ENCODE data around the gene MAF.

MAF gene

DNA sequence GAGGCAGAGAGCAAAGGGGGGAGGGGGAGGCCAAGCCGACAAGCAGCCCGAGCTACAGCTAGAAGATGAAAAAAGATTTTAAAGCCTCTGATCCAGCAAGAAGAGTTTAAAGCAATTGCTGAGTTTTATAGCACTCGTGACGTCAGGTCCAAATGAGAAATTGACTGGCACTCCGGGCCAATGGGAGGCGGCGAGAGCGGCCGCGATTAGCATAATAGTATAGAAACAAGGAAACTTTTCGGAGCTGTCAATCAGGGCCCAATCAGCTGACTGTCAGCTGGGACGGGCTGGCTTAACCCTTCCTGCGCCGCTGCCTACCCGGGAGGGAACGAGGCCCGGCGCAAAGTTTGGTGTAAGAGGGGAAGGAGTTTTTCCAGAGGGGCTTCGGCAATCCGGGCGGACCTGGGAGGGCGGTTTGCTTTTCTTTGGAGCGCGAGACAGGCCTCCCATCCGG lies at the start of gene MAF:
TSS of gene MAF (minus strand) at position 100 of the 454 bp plus-strand sequence. CDS start 835 bp downstream, outside the sequence.
- peak in 55 of 56 donors; percentile 32 to 95 (median 83) for DNase-seq

DNA sequence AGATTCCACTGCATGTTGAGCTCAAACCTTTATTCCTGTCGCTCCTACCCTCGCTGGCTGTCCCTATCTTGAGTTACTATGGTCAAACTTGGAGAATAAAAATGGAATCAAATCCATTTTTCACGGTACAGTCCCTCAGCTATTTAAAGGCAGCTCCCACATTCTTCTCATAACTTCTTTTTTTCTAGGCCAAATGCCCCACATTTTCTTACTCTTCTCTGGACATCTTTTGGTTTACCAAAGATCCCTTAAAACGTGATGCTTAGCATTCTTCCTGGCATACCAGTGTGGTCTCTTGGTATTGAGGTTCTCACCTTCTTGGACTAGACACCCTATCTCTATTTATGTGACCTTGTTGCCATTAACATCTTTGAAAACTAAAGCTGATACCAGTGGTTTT lies 48.3 kb upstream of the MAF start:
- DNase-seq = no peak

DNA sequence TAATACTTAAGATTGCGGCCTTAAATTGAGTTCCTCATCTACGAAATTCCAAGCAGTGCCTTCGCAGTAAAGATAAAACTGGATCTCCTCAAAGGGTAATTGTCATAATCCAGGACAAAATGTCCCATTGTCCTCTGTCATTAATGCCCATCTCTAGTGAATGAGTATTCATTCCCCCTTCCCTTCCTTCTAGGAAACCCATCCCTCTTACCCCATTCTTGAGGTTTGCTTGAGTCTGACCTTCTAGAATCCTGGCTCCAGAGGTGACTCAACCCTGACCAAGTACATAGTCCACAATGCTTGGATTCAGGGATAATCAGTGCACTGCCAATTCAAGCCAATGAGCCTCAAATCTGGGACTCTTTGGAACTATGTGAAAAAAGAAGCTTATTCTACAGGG lies 47.0 kb upstream of the MAF start:
- DNase-seq = no peak

DNA sequence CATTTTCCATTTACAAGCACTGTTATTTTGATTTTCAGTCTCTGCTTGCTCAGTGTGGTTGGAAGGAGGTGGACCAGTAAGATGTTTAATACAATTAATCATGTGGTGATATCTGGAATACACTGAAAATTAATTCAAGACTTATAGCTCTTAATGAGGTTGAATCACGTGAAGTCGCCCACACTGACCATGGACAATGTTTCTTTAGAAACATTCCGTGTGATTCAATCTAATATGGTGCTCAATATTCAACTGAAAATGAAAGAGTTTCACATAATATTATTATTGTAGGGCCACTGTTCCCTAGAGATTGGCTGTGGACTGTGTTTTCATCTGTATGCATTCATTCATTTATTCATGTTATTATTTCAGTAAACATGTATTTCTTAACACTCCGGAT lies 45.2 kb upstream of the MAF start:
- DNase-seq = no peak

DNA sequence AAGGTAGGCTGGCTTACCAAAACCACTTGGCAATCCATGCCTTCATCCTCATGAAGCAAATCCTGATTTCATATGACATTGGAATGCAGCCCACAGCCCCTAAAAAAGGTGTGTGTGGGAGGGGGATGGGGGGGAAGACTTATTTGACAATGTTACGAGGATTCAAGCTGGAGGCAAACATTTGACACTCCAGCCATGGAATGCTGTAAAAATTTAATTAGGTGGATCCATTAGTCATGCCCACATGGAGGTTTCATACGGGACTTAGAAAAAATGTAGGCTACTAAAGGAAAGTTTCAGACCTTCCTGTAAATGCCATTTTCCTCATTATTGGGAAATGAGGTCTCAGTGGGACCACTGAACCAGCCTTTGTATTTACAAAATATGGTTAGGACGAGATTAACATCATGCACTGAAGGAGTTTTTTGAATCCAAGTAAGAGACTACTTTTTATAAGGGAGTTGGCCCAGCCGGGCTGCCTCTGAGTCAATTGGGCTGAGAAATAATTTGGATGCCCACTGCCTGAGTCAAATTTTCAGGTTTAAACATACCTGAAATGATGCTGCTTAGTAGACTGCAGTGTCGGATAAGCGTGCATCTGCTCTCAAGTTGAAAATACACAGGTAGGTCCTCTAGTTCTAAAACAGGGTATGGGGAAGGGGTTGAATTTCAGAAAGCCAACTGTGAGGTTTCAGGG lies 44.6 kb upstream of the MAF start:
- no peak for DNase-seq

- DNase-seq = no peak
These were observed 42.1 kb upstream of the MAF start for GRCh38 chr16:79642652-79643051.

- peak in 1 of 56 donors; percentile 1 for DNase-seq
These were observed 40.2 kb upstream of the MAF start for GRCh38 chr16:79640513-79641360.

DNA sequence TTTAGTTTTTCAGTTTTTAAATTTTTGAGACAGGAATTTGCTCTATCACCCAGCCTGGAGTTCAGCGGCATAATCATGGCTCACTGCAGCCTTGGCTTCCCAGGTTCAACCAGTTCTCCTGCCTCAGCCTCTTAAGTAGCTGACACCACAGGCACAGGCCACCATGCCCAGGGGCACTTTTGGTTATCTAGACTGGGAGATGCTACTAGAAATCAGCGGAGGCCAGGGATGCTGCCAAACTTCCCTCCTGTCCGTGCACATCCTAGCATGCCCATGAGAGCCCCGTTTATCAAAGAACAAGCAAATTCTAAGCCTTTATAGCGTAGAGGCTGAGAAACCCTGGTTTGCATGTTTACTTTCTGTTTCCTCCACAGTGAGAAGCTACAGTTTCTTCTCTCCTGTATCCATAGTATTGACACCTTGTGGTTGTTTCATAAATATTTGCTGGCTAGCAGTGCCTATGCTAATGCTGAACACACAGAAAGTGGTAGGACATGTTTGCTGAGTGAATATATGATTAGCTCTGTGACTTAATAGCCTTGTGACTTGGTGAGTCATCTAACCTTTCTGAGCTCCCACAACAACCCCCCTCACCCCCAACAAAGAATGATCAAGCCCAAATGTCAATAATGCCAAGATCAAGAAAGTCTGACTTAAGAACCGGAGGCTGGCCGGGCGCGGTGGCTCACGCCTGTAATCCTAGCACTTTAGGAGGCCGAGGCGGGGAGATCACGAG lies 39.2 kb upstream of the MAF start:
- no peak for DNase-seq

DNA sequence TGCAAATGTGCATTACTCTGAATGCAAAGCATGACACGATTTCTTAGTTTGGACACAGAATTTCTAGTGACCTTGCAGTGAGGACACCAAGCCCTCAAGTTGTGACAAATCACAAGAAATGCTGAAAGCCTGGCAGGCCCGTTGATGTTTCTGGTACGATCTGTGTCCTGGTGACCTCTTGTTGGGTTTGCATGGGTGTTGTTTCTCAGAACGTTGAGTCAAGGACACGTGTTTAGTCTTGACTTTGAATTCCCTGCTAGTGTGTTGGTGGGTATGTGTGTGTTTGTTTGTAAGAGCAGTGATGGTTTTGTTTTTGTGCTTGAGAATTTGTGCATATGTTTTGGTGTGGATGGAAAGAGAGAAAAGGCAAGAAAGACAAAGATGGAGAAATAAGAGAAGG lies 37.8 kb upstream of the MAF start:
- no peak for DNase-seq

DNA sequence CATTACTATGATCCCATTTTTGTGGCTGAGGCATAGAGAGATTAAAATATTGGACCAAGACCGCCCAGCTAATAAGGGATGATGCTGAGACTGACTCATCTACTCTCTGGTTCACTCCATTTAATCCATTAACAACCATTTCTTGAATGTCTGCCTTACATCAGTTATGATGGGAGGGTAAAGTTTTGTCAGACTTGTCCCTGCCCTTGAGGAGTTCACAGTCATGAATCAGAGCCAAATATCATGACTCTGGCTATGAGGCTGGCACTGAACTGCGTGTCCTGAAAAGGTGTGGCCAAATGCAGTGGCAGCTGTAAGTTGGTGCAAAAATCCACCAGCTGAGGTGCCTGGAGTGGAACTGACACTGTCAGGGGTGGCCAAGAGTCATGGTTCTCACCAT lies 35.0 kb upstream of the MAF start:
- no peak for DNase-seq

- DNase-seq = no peak
These were observed 33.8 kb upstream of the MAF start for GRCh38 chr16:79634298-79634697.

GRCh38 chr16:79632289-79632688 lies 31.8 kb upstream of the MAF start:
- DNase-seq = no peak

- DNase-seq = no peak
These were observed 28.5 kb upstream of the MAF start for GRCh38 chr16:79628988-79629387.

GRCh38 chr16:79628501-79628975 lies 28.0 kb upstream of the MAF start:
- DNase-seq = no peak

DNA sequence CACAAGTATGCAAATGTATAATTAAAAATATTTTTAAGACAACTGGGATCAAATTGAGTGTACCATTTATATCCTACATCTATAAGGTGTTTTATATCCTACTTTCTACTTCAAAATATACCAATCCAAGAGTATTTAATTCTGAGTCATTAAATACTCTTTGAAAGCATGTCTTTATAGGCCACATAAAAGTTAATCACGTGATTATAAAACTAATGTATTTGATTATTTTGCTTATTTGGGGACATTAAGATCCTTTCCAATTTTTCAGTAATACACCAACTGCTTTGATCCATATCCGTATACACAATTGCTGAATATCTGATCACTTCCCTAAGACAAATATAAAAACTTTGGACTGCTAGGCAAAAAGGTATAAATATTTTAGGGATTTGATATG lies 26.6 kb upstream of the MAF start:
- DNase-seq = no peak

- no peak for DNase-seq
These were observed 25.2 kb upstream of the MAF start for GRCh38 chr16:79625738-79626137.

GRCh38 chr16:79623824-79624223 lies 23.3 kb upstream of the MAF start:
- DNase-seq = no peak

DNA sequence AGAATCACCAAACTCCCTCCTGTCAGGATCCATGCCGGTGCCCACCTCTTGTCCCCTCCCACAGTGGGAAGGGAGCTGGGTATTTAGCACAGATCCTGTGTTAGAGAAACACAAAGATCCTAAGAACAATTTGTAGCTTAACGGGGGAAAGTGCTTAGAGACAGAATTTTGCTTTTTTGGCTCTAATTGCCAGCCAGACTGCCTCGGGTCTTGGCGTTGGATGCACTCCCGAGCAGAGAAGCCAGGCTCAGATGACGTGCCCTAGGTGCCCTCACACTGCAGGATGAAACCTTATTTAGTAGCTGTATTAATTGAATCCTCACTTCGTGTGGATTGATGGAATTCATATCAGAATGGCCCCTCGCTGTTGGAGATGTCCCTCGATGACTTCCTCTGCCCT lies 22.5 kb upstream of the MAF start:
- no peak for DNase-seq

DNA sequence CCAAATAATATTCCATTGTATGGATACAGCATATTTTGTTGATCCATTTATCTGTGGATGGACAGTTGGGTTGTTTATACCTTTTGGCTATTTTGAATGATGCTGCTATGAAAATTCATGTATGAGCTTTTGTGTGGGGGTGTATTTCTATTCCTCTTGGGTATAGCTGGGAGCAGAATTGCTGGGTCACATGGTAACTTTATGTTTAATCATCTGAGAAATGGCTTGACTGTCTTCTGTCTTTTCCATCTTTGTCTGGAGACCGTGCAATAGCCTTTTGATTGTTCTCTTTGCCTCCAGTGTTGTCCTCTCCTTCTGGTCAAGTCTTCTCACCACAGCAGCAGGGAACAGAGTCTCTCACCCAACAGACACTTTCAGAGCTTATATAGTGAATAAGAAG lies 20.5 kb upstream of the MAF start:
- no peak for DNase-seq

GRCh38 chr16:79618692-79619050 lies 18.1 kb upstream of the MAF start:
- DNase-seq = no peak

DNA sequence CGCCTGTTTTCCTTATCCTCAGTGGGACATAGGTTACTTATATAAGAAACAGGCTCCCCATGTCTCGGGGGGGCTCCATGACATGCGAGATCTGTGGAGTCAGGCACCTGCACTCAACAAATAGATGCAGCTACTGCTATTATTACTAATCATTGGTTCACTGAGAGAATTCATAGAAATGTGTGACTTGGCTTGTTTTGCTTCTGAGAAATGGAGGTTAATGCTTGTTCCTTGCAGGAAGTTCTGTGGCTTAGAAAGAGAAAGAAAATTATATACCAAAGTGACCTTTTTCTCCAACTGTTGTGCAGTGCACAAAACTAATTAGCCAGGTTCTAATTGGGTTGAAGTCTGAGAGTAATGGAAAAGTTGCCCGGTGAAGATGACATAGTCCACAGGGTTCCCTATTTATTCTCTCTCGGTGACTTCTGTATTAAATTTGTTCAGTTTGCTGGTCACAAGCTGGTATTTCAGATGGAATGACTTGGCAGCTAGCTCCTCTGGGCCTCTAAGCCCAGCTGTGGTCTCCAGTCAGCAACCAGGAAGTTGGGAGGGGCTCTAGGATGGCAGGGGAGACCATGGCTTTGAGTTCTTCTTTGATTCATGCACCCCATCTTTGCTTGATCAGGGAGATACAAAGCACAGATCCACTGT lies 17.6 kb upstream of the MAF start:
- no peak for DNase-seq

DNA sequence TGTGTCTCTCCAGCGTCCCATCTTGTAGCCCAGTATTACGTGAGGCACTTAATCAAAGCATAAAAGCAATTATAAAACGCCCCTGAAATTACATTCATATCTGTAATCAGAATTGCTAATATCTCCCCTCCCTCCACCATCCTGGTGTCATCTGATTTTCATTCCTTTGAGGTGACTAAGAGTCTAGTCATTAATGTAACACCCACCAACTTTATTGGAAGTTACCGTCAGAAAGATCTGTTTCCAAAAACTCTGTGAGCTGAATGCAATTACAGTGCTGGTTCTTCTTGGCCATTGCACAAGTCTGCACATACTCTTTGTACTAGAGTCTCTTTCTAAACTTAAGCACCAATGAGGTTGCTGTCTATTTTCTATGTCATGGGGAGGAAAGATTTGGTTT lies 12.5 kb upstream of the MAF start:
- DNase-seq = no peak
